Activated T-helper 1 cell treated with Interleukin-2 at 50 U/mL for 16 hours (primary cell): Measurements from ENCODE around the gene PLA2R1.

Experiments
- DNase-seq: peaks from one replicate; pipeline ENCODE4 v3.0.0-alpha.2; 2020; ENCODE audit warnings: low read depth

The PLA2R1 gene

DNA sequence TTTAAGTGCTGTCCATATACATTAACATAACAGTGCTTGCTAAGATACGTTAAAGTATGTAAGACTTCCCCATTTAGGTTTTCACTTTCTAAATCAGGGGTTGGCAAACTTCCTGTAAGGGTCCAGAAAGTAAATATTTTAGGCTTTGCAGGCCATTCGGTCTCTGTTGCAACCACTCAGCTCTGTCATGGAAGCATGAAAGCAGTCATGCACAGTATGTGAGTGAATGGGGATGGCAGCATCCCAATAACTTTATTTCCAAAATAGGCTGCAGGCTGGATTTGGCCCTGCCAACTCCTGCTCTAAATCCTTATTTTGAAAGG, 128.7 kb downstream of the PLA2R1 start:
- no peak for DNase-seq

GRCh38 chr2:159933040-159933726, 129.2 kb downstream of the PLA2R1 start:
- DNase-seq = no peak

- DNase-seq = no peak
Measured at GRCh38 chr2:159926695-159927094, 135.7 kb downstream of the PLA2R1 start.

DNA sequence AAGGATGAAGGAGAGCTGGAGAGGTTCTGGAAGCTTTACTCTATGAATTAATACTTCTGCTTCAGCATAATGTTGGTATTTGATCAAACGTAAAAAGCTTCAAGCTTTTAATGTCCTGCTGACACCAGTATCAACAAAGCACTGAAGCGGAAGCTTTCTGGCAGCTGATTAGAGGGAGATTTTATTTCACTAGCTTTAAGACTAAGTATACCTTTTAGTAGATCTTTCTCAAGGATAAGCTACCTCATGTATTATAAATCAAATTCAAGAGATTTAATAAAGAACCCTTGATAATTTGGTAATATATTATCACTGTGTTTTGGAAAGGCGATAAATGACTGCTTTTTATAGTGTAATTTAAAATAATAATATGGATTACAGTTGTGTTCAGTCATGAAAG, 136.4 kb downstream of the PLA2R1 start:
- no peak for DNase-seq

- DNase-seq = no peak
Measured at GRCh38 chr2:159922563-159922962, 139.9 kb downstream of the PLA2R1 start.

- peak; percentile 46 for DNase-seq
Measured at GRCh38 chr2:159921752-159922404, 140.5 kb downstream of the PLA2R1 start.

DNA sequence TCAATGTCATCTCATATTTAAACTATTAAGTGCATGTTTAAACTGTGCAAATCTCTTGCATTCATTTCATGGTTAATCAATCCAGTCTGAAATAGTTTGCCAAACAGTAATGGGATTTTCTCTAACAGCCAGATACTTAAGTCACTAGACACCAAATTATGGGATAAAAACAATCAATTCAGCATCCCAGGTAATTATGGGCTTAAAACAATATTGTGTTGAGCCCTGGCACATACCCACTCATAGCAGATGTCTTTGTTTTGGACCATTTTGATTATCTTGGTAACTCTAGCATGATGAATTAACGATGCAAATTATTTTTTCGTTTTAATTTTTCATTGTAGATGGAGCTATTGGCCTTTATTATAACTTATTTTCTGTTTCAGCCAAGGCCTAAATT, 145.9 kb downstream of the PLA2R1 start:
- DNase-seq = no peak

DNA sequence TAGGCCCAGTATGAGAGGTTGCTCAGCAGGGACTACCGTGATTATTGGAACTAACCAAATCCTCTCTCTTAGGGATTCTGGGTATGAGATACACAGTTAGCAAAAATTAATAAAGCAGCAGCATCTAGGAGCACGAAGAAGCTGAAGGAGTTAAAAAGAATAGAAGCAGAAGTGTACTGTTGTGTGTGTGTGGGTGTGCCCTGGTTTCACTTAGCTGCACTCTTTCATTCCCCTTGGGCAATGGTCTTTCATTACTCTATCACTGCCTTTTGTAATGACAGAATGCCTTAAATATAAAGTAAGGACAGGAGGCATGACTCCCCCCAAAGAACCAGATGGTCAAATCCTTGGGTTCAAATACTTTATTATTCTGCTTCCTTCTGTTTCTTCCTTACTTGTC, 148.5 kb downstream of the PLA2R1 start:
- DNase-seq = no peak

DNA sequence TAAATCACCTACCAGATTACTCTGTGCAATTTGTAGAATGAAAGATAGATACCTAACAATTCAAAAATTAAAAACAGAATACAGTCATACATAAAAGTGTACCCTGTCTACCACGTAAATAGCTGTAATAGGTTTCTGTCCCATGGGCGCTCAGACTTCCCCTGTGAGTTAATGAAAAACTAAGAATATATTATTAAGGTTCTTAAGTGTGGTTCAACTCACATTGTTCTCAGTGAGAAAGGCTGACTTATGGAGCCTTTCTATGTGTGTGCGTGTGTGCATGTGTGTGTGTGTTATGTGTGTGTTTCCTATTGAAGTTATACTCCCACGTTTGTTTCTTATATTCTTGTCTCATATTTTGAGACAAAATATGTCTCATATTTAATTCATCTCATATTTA, 149.8 kb downstream of the PLA2R1 start:
- no peak for DNase-seq

DNA sequence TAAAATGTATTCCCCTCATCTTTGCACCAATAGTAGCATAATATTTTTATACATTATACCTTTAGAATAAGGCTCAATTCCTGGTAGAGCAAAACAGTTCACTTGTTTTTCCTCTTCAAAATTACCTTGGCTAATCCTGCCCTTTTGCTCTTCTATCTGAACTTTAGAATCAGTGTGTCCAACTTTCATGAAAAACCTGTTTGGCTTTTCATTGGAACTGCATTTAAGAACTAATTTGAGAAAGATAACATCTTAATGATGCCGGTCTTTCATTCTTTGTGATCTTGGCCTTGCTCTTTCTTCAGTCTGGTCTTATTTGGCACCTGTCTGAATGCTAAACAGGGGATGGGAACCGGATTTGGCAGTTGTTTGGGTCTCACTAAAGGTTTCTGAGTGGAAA, 151.5 kb downstream of the PLA2R1 start:
- no peak for DNase-seq

GRCh38 chr2:159908623-159909022, 153.8 kb downstream of the PLA2R1 start:
- DNase-seq = no peak

GRCh38 chr2:159907909-159908308, 154.5 kb downstream of the PLA2R1 start:
- DNase-seq = no peak

DNA sequence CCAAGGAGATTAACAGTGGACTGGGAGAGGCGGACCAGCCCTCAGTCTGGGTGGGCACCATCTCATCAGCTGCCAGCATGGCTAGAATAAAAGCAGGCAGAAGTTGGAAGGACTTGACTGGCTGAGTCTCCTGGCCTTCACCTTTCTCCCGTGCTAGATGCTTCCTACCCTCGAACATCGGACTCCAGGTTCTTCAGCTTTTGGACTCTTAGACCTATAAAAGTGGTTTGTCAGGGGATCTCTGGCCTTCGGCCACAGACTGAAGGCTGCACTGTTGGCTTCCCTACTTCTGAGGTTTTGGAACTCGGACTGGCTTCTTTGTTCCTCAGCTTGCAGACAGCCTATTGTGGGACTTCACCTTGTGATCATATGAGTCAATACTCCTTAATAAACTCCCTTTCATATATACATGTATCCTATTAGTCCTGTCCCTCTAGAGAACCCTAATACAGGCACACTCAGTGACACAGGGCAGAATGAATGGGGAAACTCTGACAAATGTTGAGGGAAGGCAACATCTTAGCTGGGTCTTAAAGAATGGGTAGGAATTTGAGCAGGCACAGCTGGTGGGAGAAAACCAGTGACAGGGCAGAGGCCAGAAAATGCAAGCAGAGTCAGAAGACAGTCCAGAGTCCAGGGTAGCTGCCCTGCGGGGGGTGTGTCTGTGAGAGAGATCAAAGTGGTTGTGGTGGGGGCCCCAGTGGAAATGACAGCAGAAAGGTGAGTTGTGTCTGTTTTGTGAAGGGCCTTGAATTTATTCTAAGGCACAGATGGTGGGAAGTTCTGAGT, 156.3 kb downstream of the PLA2R1 start:
- no peak for DNase-seq

GRCh38 chr2:159904959-159905305, 157.5 kb downstream of the PLA2R1 start:
- DNase-seq = no peak

- DNase-seq = peak; percentile 75
Measured at GRCh38 chr2:159904127-159904958, 158.1 kb downstream of the PLA2R1 start, which contains the start of gene LY75. Gene LY75 (minus strand): TSS chr2:159904756.

DNA sequence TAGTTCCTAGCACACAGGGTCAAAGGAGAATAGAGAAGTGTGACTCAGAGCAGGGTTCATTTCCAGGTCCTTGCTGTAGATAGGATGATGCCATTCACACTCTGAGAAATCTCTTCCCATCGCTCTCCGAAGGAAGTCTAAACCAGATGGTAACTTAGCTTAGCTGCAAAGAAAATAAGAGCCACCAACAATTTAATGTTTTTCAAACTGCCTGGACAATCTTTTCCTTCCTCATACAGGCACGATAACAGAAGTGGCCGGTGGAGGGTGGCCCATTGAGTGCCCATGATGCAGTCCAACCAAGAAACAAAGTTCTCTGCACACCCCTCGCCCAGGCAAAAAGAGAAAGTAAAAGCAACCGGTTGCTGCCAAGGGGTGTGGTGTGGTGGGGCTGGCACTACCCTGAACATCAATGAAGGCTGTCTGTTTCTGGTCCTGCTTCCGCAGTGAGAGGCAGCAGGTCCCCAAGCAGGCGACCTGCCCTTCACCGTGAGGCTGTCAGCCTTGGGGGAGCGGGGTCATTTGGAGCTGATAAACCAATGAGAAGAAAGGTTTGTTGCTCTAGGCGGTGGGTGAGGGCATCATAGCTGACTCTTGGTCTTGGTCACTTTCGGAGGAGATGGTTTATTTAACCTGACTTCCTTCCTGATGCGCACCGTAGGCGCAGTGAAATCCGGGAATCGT, 158.8 kb downstream of the PLA2R1 start:
- peak; percentile 43 for DNase-seq

- DNase-seq = no peak
Measured at GRCh38 chr2:159902722-159903121, 159.7 kb downstream of the PLA2R1 start.

- DNase-seq = no peak
Measured at GRCh38 chr2:159900343-159900742, 162.1 kb downstream of the PLA2R1 start.

GRCh38 chr2:159898441-159898840, 164.0 kb downstream of the PLA2R1 start:
- DNase-seq = no peak

DNA sequence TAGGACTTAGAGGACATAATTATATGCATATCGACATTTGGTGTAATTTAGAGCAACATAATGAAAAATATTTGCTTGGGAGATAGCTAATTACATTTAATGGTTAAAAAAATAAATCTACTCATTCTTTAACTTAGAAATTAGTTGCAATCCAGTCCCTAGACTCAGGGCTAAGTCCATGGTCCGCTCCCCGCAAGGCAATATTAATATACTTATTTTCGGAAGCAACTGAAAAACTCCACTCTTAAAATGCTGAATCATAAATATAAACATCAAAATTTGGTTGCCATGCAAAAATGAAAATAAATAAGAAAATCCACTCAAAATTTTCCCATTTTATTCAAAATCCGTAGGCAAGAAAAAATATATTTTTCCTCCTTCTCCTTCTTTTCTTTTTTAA, 164.7 kb downstream of the PLA2R1 start:
- DNase-seq = no peak

DNA sequence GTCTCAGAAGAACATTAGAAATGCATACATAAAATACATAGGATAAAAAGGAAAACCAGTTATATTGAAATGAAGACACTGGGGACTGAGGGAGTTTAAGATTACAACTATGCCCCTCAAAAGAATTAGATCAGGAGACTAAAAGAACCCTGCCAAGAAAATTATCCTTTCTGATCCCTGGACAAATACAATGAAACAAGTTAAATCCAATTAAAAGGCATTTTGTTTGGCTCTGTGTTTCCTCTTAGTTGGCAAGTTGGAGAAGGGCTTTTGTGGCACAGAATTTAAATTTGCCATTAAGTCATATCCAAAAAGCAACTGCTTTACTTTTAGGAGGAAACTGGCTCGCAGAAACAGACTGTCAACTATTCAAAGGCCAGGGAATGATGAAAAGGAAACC, 165.3 kb downstream of the PLA2R1 start:
- DNase-seq = no peak
